ENCODE results near the gene ACP7. TPM values are rescaled to one million over a fixed set of nuclear protein-coding genes. Genes with fewer than 3 reads are reported as not detected.

ACP7 gene
- total RNA-seq, 1 donor from 2014 or later = not detected

GRCh38 chr19:39160523-39160861 lies 76.3 kb downstream of the ACP7 start:
- H3K9me3 Mint-ChIP-seq = no peaks in the 10 kb centered on the region
- intact Hi-C loops (cut with micrococcal nuclease) = no loop called here
- H3K27ac Mint-ChIP-seq = no peak overlapping the region
- no peak overlapping the region for H3K4me3 Mint-ChIP-seq
- H3K36me3 Mint-ChIP-seq (ENCODE audit: low read depth) = no peaks in the 10 kb centered on the region
- no peak for DNase-seq
- H3K4me1 Mint-ChIP-seq = peaks cover 16% of the 10 kb centered on the region
- no peaks in the 10 kb centered on the region for H3K27me3 Mint-ChIP-seq

Other genes starting within 250 kb of the ACP7 start
- gene HNRNPL, start 234.4 kb upstream of the ACP7 start, total RNA-seq = 686 and 695 TPM in 2 replicates
- 62.7 and 68.9 TPM in 2 replicates for gene RINL, start 206.1 kb upstream of the ACP7 start, total RNA-seq
- gene SIRT2, start 184.8 kb upstream of the ACP7 start, total RNA-seq = 23.6 and 30.1 TPM in 2 replicates
- gene NFKBIB, start 184.4 kb upstream of the ACP7 start, total RNA-seq = 89.2 and 89.7 TPM in 2 replicates
- gene CCER2, start 172.2 kb upstream of the ACP7 start, total RNA-seq = 0.77 and 0.97 TPM in 2 replicates
- 41.6 and 42.6 TPM in 2 replicates for gene SARS2, start 153.6 kb upstream of the ACP7 start, total RNA-seq
- gene MRPS12, start 153.4 kb upstream of the ACP7 start, total RNA-seq = 112 and 122 TPM in 2 replicates
- not detected in 2 replicates for gene FBXO17, start 108.6 kb upstream of the ACP7 start, total RNA-seq
- gene FBXO27, start 51.8 kb upstream of the ACP7 start, total RNA-seq = 0.14 and 0.17 TPM in 2 replicates
- gene PAK4, start 41.4 kb downstream of the ACP7 start, total RNA-seq = 14.8 and 16.9 TPM in 2 replicates
- gene NCCRP1, start 112.6 kb downstream of the ACP7 start, total RNA-seq = not detected in 2 replicates
- gene SYCN, start 119.9 kb downstream of the ACP7 start, total RNA-seq = not detected in 2 replicates
- not detected in 2 replicates for gene IFNL3, start 160.6 kb downstream of the ACP7 start, total RNA-seq
- not detected in 2 replicates for gene IFNL4, start 164.5 kb downstream of the ACP7 start, total RNA-seq
- gene IFNL2, start 184.0 kb downstream of the ACP7 start, total RNA-seq = not detected in 2 replicates
- not detected in 2 replicates for gene IFNL1, start 212.0 kb downstream of the ACP7 start, total RNA-seq
- gene LRFN1, start 236.5 kb downstream of the ACP7 start, total RNA-seq = 5.0 and 5.2 TPM in 2 replicates